GM23248 (cell line): ENCODE results near the gene MT1E. TPM values are rescaled to one million over a fixed set of nuclear protein-coding genes. Genes with fewer than 3 reads are reported as not detected.
"Not testable (repeated sequence)": the region's sequence is repeated elsewhere in the genome, so short reads cannot be mapped to it uniquely, and the experiment has no call there.

Source experiments
- DNase-seq: peaks from one replicate; pipeline ENCODE4 v3.0.0-alpha.2; 2015
- H2AFZ ChIP-seq: fragments of 200-600 bp; sonication (generic); 2 replicates; pipeline ENCODE4 v1.6.1; 2016; ENCODE audit warnings: antibody characterized with exemption
- H3F3A ChIP-seq: fragments of 200-600 bp; sonication (generic); 2 replicates; pipeline ENCODE4 v1.6.1; 2016; ENCODE audit warnings: mild to moderate bottlenecking, antibody characterized with exemption, mixed run types; ENCODE audit not compliant: insufficient read depth
- H3K27ac ChIP-seq: fragments of 200-600 bp; sonication (generic); 2 replicates; pipeline ENCODE4 v1.5.1; 2016; ENCODE audit warnings: mild to moderate bottlenecking
- H3K27me3 ChIP-seq: fragments of 200-600 bp; sonication (generic); replicated peaks from 2 replicates; pipeline ENCODE4 v1.6.1; 2016; ENCODE audit warnings: mild to moderate bottlenecking; ENCODE audit not compliant: insufficient read depth
- H3K36me3 ChIP-seq: fragments of 200-600 bp; sonication (generic); 2 replicates; pipeline ENCODE4 v1.6.1; 2016; ENCODE audit warnings: low read depth, mild to moderate bottlenecking
- H3K4me1 ChIP-seq: fragments of 200-600 bp; sonication (generic); 2 replicates; pipeline ENCODE4 v1.6.1; 2016; ENCODE audit warnings: mild to moderate bottlenecking; ENCODE audit not compliant: insufficient read depth
- H3K4me2 ChIP-seq: fragments of 200-600 bp; sonication (generic); one replicate; pipeline ENCODE4 v1.6.1; 2016; ENCODE audit warnings: mild to moderate bottlenecking; ENCODE audit not compliant: unreplicated experiment
- H3K4me3 ChIP-seq: fragments of 200-600 bp; sonication (generic); 2 replicates; pipeline ENCODE4 v1.5.1; 2016; ENCODE audit warnings: mild to moderate bottlenecking
- H3K79me2 ChIP-seq: fragments of 200-600 bp; sonication (generic); 2 replicates; pipeline ENCODE4 v1.6.1; 2016; ENCODE audit warnings: mild to moderate bottlenecking; ENCODE audit not compliant: insufficient read depth
- H3K9ac ChIP-seq: fragments of 200-600 bp; sonication (generic); 2 replicates; pipeline ENCODE4 v1.6.1; 2016; ENCODE audit warnings: mild to moderate bottlenecking
- H3K9me2 ChIP-seq: fragments of 200-600 bp; sonication (generic); 2 replicates; pipeline ENCODE4 v1.6.1; 2016; ENCODE audit warnings: mixed run types, mild to moderate bottlenecking, moderate library complexity; ENCODE audit not compliant: insufficient read depth
- H3K9me3 ChIP-seq: fragments of 200-600 bp; sonication (generic); one replicate; pipeline ENCODE4 v1.6.1; 2017; ENCODE audit warnings: low read depth
- H4K20me1 ChIP-seq: fragments of 200-600 bp; sonication (generic); 2 replicates; pipeline ENCODE4 v1.6.0; 2016; ENCODE audit not compliant: insufficient read depth
- EZH2 ChIP-seq: fragments of 200-600 bp; sonication (generic); IDR thresholded peaks from 2 replicates; pipeline ENCODE4 v1.6.1; 2018; ENCODE audit warnings: antibody characterized with exemption, mild to moderate bottlenecking; ENCODE audit not compliant: insufficient read depth, poor library complexity, severe bottlenecking
- EZH2phosphoT487 ChIP-seq: fragments of 200-600 bp; sonication (generic); IDR thresholded peaks from 2 replicates; pipeline ENCODE4 v1.6.1; 2018; ENCODE audit warnings: antibody characterized with exemption, moderate library complexity, mild to moderate bottlenecking, low read depth; ENCODE audit not compliant: insufficient read depth
- WGBS, 2 experiments: methylation state at CpG; one replicate each; pipeline ENCODE4 v1.1.6; 2015 to 2017; ENCODE audit warnings: low lambda C conversion rate in 2 of 2, low coverage in 1 of 2; ENCODE audit errors: missing lambda C conversion rate in 2 of 2; 5-methylcytosine and 5-hydroxymethylcytosine counted together
- in situ Hi-C: fragments of 300-500 bp; cut with MboI; formaldehyde crosslinking; loops from 2 replicates; pipeline ENCODE4 v1.15.0; 2020
- polyA plus RNA-seq: library from polyadenylated mRNA; unstranded; fragments of >200 nt; fragmentation: Nextera tagmentation; extraction: Ambion mirVana; gene quantifications from 2 replicates; pipeline ENCODE4 v1.2.1, GENCODE V29; 2016
- total RNA-seq: library from RNA; depleted of rRNA; stranded (reverse); fragments of >200 nt; shearing (Covaris generic); gene quantifications from 2 replicates; pipeline ENCODE4 v1.2.3, GENCODE V29; 2014; rRNA removed

Gene MT1E
- 178 TPM in 2 replicates for total RNA-seq
- polyA plus RNA-seq = 329 and 352 TPM in 2 replicates

- Histone ChIP-seq H3K4me3 (peak within 1 kb of the TSS; percentile 91), H3K27ac (peak within 1 kb of the TSS; percentile 98), H3K79me2 (peaks cover 11% of the 10 kb centered on the region), H3K9me2 (no peaks in the 10 kb centered on the region), H2AFZ (peak within 1 kb of the TSS; percentile 89), H3K9me3 (no peaks in the 10 kb centered on the region), H3K4me2 (peak within 1 kb of the TSS; percentile 98), H3K27me3 (no peaks in the 10 kb centered on the region), H3K4me1 (peaks cover 4% of the 10 kb centered on the region; the same call in 1 of the 2 replicates), H3K9ac (peak within 1 kb of the TSS; percentile 96), H4K20me1 (no peaks in the 10 kb centered on the region), H3K36me3 (no peaks in the 10 kb centered on the region), H3F3A (peaks cover 28% of the 10 kb centered on the region)
- in situ Hi-C loops = no loop called here
- TF ChIP-seq EZH2phosphoT487 (no peak), EZH2 (no peak)
- WGBS, 2 experiments = 4 to 5% methylated on average over 48 to 62 of the region's 62 CpGs
- peak; percentile 97 for DNase-seq
These were observed at the start of gene MT1E for GRCh38 chr16:56625140-56625942. TSS of gene MT1E (plus strand) at chr16:56625781. CDS start at chr16:56625852, 71 bp downstream.

GRCh38 chr16:56576585-56577299 lies 48.8 kb upstream of the MT1E start:
- DNase-seq = peak; percentile 72
- no peak overlapping the region for H3K9ac ChIP-seq
- no peaks in the 10 kb centered on the region for H3K79me2 ChIP-seq
- H3K4me3 ChIP-seq = no peak overlapping the region
- H3K4me1 ChIP-seq = no peaks in the 10 kb centered on the region
- 23 to 24% methylated on average over 8 of the region's 8 CpGs for WGBS, 2 experiments
- in situ Hi-C loops = loop anchor here (10.0 kb wide), 1 partner anchor 118 kb away; no protein-coding TSS in a partner anchor
- H3K36me3 ChIP-seq = no peaks in the 10 kb centered on the region
- H3F3A ChIP-seq = no peaks in the 10 kb centered on the region
- no peaks in the 10 kb centered on the region for H3K9me2 ChIP-seq
- no peak overlapping the region for H3K27ac ChIP-seq
- H3K4me2 ChIP-seq = no peak overlapping the region
- no peaks in the 10 kb centered on the region for H4K20me1 ChIP-seq
- H2AFZ ChIP-seq = 0 out of 2 replicates have a peak overlapping the region, but pooled peaks have one; percentile 35
- H3K27me3 ChIP-seq = no peaks in the 10 kb centered on the region
- TF ChIP-seq EZH2 (no peak), EZH2phosphoT487 (no peak)
- H3K9me3 ChIP-seq = no peaks in the 10 kb centered on the region

- Histone ChIP-seq H3K4me2 (no peak overlapping the region), H3K9me2 (no peaks in the 10 kb centered on the region), H3K79me2 (no peaks in the 10 kb centered on the region), H3K36me3 (no peaks in the 10 kb centered on the region), H3K9ac (no peak overlapping the region), H3F3A (no peaks in the 10 kb centered on the region), H3K27me3 (no peaks in the 10 kb centered on the region), H2AFZ (0 out of 2 replicates have a peak overlapping the region, but pooled peaks have one; percentile 35), H3K27ac (no peak overlapping the region), H3K4me1 (no peaks in the 10 kb centered on the region), H3K4me3 (no peak overlapping the region), H3K9me3 (no peaks in the 10 kb centered on the region), H4K20me1 (no peaks in the 10 kb centered on the region)
- DNase-seq = no peak
- 65 to 71% methylated on average over 4 of the region's 4 CpGs for WGBS, 2 experiments
- TF ChIP-seq EZH2 (no peak), EZH2phosphoT487 (no peak)
- in situ Hi-C loops = loop anchor here (10.0 kb wide), 1 partner anchor 118 kb away; no protein-coding TSS in a partner anchor
These were observed 48.3 kb upstream of the MT1E start for GRCh38 chr16:56577300-56577625.

- Histone ChIP-seq H3K4me2 (no peak overlapping the region), H3K9me2 (no peaks in the 10 kb centered on the region), H3K4me1 (no peaks in the 10 kb centered on the region), H3K36me3 (no peaks in the 10 kb centered on the region), H3K4me3 (no peak overlapping the region), H3F3A (no peaks in the 10 kb centered on the region), H2AFZ (no peak overlapping the region), H3K9me3 (no peaks in the 10 kb centered on the region), H4K20me1 (no peaks in the 10 kb centered on the region), H3K9ac (no peak overlapping the region), H3K27ac (no peak overlapping the region), H3K27me3 (0 out of 2 replicates have a peak, but pooled peaks cover 5% of the 10 kb centered on the region), H3K79me2 (no peaks in the 10 kb centered on the region)
- no peak for DNase-seq
- no peak for TF ChIP-seq EZH2phosphoT487
- TF ChIP-seq EZH2 = no peak
- in situ Hi-C loops = no loop called here
- 64 to 70% methylated on average over 6 of the region's 6 CpGs for WGBS, 2 experiments
These were observed 45.1 kb upstream of the MT1E start for GRCh38 chr16:56580391-56581048.

GRCh38 chr16:56582911-56583310 lies 42.7 kb upstream of the MT1E start:
- H3K4me2 ChIP-seq, H3K4me1 ChIP-seq, H3K27ac ChIP-seq, in situ Hi-C loops, H3K4me3 ChIP-seq, H3F3A ChIP-seq, DNase-seq, H2AFZ ChIP-seq, H3K79me2 ChIP-seq, H3K9me3 ChIP-seq, H4K20me1 ChIP-seq, H3K9me2 ChIP-seq, H3K9ac ChIP-seq, H3K36me3 ChIP-seq: not testable (repeated sequence)
- peaks cover 13% of the 10 kb centered on the region; the same call in 1 of the 2 replicates for H3K27me3 ChIP-seq
- WGBS, 2 experiments = 92 to 98% methylated on average over 2 of the region's 2 CpGs
